Diencephalon (tissue), 1 donor: ENCODE measurements around the gene EDNRA. TPM values are rescaled to one million over a fixed set of nuclear protein-coding genes. Genes with fewer than 3 reads are reported as not detected.

Source experiments
- total RNA-seq: library from RNA; depleted of rRNA; stranded (reverse); fragments of >200 nt; gene quantifications from one replicate; pipeline ENCODE4 v1.2.3, GENCODE V29; 2014

The EDNRA gene
- 11.1 TPM for total RNA-seq

GRCh38 chr4:147480891-147481576, at the start of gene EDNRA:
TSS of gene EDNRA (plus strand) at chr4:147481097. CDS start at chr4:147485682, 4,585 bp downstream.

Other genes starting within 250 kb of the EDNRA start
- 47.1 TPM for gene TMEM184C, start 136.3 kb downstream of the EDNRA start, total RNA-seq
- gene PRMT9, start 203.1 kb downstream of the EDNRA start, total RNA-seq: 18.0 TPM